Bronchial epithelial cell (primary cell): ENCODE measurements around the gene HLA-DQB2. TPM values are rescaled to one million over a fixed set of nuclear protein-coding genes. Genes with fewer than 3 reads are reported as not detected.

Experiments used
- DNase-seq: peaks from one replicate; pipeline ENCODE4 v3.0.0-alpha.2; 2010; ENCODE audit warnings: low read depth
- FAIRE-seq: peaks from 2 replicates; lab custom pipeline; 2011; peaks lifted over from hg19 to GRCh38; lab: Jason Lieb, UNC
- H3K27me3 ChIP-seq: 2 replicates; pipeline ENCODE4 v1.5.1; 2011; ENCODE audit warnings: low read length; ENCODE audit not compliant: control insufficient read depth, insufficient read depth
- H3K36me3 ChIP-seq: 2 replicates; pipeline ENCODE4 v1.5.1; 2011; ENCODE audit warnings: low read length; ENCODE audit not compliant: control insufficient read depth, insufficient read depth
- H3K4me3 ChIP-seq: 2 replicates; pipeline ENCODE4 v1.5.1; 2011; ENCODE audit warnings: mild to moderate bottlenecking, low read depth, low read length, control low read depth
- CTCF ChIP-seq: IDR thresholded peaks from 2 replicates; pipeline ENCODE4 v1.5.1; 2011; ENCODE audit warnings: mild to moderate bottlenecking, moderate library complexity, low read length, control low read depth, inconsistent platforms; ENCODE audit not compliant: insufficient read depth, severe bottlenecking
- total RNA-seq: library from RNA; depleted of rRNA; stranded (reverse); fragments of >200 nt; gene quantifications from 2 replicates; pipeline ENCODE4 v1.2.1, GENCODE V29; 2014

The HLA-DQB2 gene
- total RNA-seq, 1 donor from 2014 or later, result not detected

- DNase-seq (no peak), FAIRE-seq (no peak)
- no peak for TF ChIP-seq CTCF
- Histone ChIP-seq H3K4me3 (no peak overlapping the region), H3K36me3 (no peaks in the 10 kb centered on the region), H3K27me3 (no peaks in the 10 kb centered on the region)
These were observed 35.8 kb upstream of the HLA-DQB2 start for GRCh38 chr6:32799168-32799567.

- H3K27me3 ChIP-seq, result no peaks in the 10 kb centered on the region
- FAIRE-seq (peak; percentile 68), DNase-seq (peak; percentile 72)
- TF ChIP-seq CTCF, result peak; percentile 72
- no peaks in the 10 kb centered on the region for H3K36me3 ChIP-seq
- H3K4me3 ChIP-seq, result peak overlapping the region; percentile 13
These were observed 33.8 kb upstream of the HLA-DQB2 start for GRCh38 chr6:32796848-32797776.

GRCh38 chr6:32794510-32794909, 31.2 kb upstream of the HLA-DQB2 start:
- Histone ChIP-seq H3K27me3 (no peaks in the 10 kb centered on the region), H3K4me3 (no peak overlapping the region), H3K36me3 (no peaks in the 10 kb centered on the region)
- FAIRE-seq, result no peak
- no peak for TF ChIP-seq CTCF
- DNase-seq, result no peak

- H3K36me3 ChIP-seq, result no peaks in the 10 kb centered on the region
- DNase-seq, result no peak
- H3K4me3 ChIP-seq, result no peak overlapping the region
- no peak for FAIRE-seq
- no peak for TF ChIP-seq CTCF
- H3K27me3 ChIP-seq, result no peaks in the 10 kb centered on the region
These were observed 29.6 kb upstream of the HLA-DQB2 start for GRCh38 chr6:32792901-32793435.

GRCh38 chr6:32790306-32790705, 27.0 kb upstream of the HLA-DQB2 start:
- no peaks in the 10 kb centered on the region for H3K27me3 ChIP-seq
- no peaks in the 10 kb centered on the region for H3K36me3 ChIP-seq
- TF ChIP-seq CTCF, result no peak
- DNase-seq, result peak; percentile 60
- no peak overlapping the region for H3K4me3 ChIP-seq
- no peak for FAIRE-seq
